ENCODE data around the gene PUM1. TPM values are rescaled to one million over a fixed set of nuclear protein-coding genes. Genes with fewer than 3 reads are reported as not detected.

Gene PUM1
- total RNA-seq, 2 donors from 2014 or later, result 207 to 210 TPM

GRCh38 chr1:30888391-30888790 is 177.1 kb downstream of the PUM1 start:
- 86% methylated on average over 8 of the region's 8 CpGs; no CpG with 5 or more reads in 1 of the 2 experiments for WGBS, 2 experiments (ENCODE audit: insufficient coverage in 1 of 2, insufficient read length in 1 of 2)
- Histone ChIP-seq H3K9ac (ENCODE audit: extremely low read depth, low read length, poor library complexity, severe bottlenecking) (no peak overlapping the region), H3K36me3 (ENCODE audit: control insufficient read depth, insufficient read depth, low read length) (no peaks in the 10 kb centered on the region), H3K27me3 (ENCODE audit: control insufficient read depth, insufficient read depth, low read length, poor library complexity, severe bottlenecking) (no peaks in the 10 kb centered on the region), H3K27ac (ENCODE audit: low read depth, low read length) (peak overlapping the region; percentile 75), H3K4me1 (ENCODE audit: control insufficient read depth, insufficient read depth, low read length) (peaks cover 4% of the 10 kb centered on the region), H3K4me3 (ENCODE audit: low read length) (no peak overlapping the region), H3K9me3 (ENCODE audit: control insufficient read depth, low read length) (no peaks in the 10 kb centered on the region)
- peaks cover 3% of the 10 kb centered on the region for H3K36me3 Mint-ChIP-seq (ENCODE audit: low read depth)
- peaks cover 14% of the 10 kb centered on the region for H3K4me1 Mint-ChIP-seq
- no peak for DNase-seq
- no peak overlapping the region for H3K27ac Mint-ChIP-seq
- no peaks in the 10 kb centered on the region for H3K27me3 Mint-ChIP-seq (ENCODE audit: insufficient read depth)
- TF ChIP-seq CTCF (conservative IDR thresholded peaks at IDR 0.05), result no peak
- no peaks in the 10 kb centered on the region for H3K9me3 Mint-ChIP-seq
- no peak overlapping the region for H3K4me3 Mint-ChIP-seq

- H3K27me3 ChIP-seq (ENCODE audit: control insufficient read depth, insufficient read depth, low read length, poor library complexity, severe bottlenecking), result no peaks in the 10 kb centered on the region
- peaks cover 4% of the 10 kb centered on the region for H3K4me1 ChIP-seq (ENCODE audit: control insufficient read depth, insufficient read depth, low read length)
- no peak overlapping the region for H3K9ac ChIP-seq (ENCODE audit: extremely low read depth, low read length, poor library complexity, severe bottlenecking)
- H3K36me3 ChIP-seq (ENCODE audit: control insufficient read depth, insufficient read depth, low read length), result no peaks in the 10 kb centered on the region
- Mint-ChIP-seq H3K4me3 (no peak overlapping the region), H3K36me3 (ENCODE audit: low read depth) (peaks cover 3% of the 10 kb centered on the region), H3K9me3 (no peaks in the 10 kb centered on the region), H3K27me3 (ENCODE audit: insufficient read depth) (no peaks in the 10 kb centered on the region), H3K4me1 (peaks cover 10% of the 10 kb centered on the region), H3K27ac (peak overlapping the region; percentile 89)
- no peak overlapping the region for H3K4me3 ChIP-seq (ENCODE audit: low read length)
- WGBS, 2 experiments (ENCODE audit: insufficient coverage in 1 of 2, insufficient read length in 1 of 2), result 81 to 94% methylated on average over 4 to 10 of the region's 10 CpGs
- peak overlapping the region; percentile 75 for H3K27ac ChIP-seq (ENCODE audit: low read depth, low read length)
- no peaks in the 10 kb centered on the region for H3K9me3 ChIP-seq (ENCODE audit: control insufficient read depth, low read length)
- no peak for TF ChIP-seq CTCF (conservative IDR thresholded peaks at IDR 0.05)
- DNase-seq, result peak; percentile 62
These were observed 177.8 kb downstream of the PUM1 start for GRCh38 chr1:30887485-30888315.

- Mint-ChIP-seq H3K27ac (peak overlapping the region; percentile 89), H3K27me3 (ENCODE audit: insufficient read depth) (no peaks in the 10 kb centered on the region), H3K9me3 (no peaks in the 10 kb centered on the region), H3K4me1 (peaks cover 4% of the 10 kb centered on the region), H3K4me3 (no peak overlapping the region), H3K36me3 (ENCODE audit: low read depth) (peaks cover 3% of the 10 kb centered on the region)
- no peaks in the 10 kb centered on the region for H3K9me3 ChIP-seq (ENCODE audit: control insufficient read depth, low read length)
- peaks cover 4% of the 10 kb centered on the region for H3K4me1 ChIP-seq (ENCODE audit: control insufficient read depth, insufficient read depth, low read length)
- no peaks in the 10 kb centered on the region for H3K36me3 ChIP-seq (ENCODE audit: control insufficient read depth, insufficient read depth, low read length)
- no peak overlapping the region for H3K4me3 ChIP-seq (ENCODE audit: low read length)
- DNase-seq, result no peak
- TF ChIP-seq CTCF (conservative IDR thresholded peaks at IDR 0.05), result no peak
- H3K27ac ChIP-seq (ENCODE audit: low read depth, low read length), result no peak overlapping the region
- no peaks in the 10 kb centered on the region for H3K27me3 ChIP-seq (ENCODE audit: control insufficient read depth, insufficient read depth, low read length, poor library complexity, severe bottlenecking)
- no peak overlapping the region for H3K9ac ChIP-seq (ENCODE audit: extremely low read depth, low read length, poor library complexity, severe bottlenecking)
- WGBS, 2 experiments (ENCODE audit: insufficient coverage in 1 of 2, insufficient read length in 1 of 2), result 97 to 98% methylated on average over 8 to 12 of the region's 12 CpGs
These were observed 178.6 kb downstream of the PUM1 start for GRCh38 chr1:30886710-30887428.
